Measurements from ENCODE around the gene NDUFA11. TPM values are rescaled to one million over a fixed set of nuclear protein-coding genes. Genes with fewer than 3 reads are reported as not detected.

The NDUFA11 gene
- polyA plus RNA-seq, 1 of the 3 experiments (the other 2 are of a cell fraction): 534 TPM

DNA sequence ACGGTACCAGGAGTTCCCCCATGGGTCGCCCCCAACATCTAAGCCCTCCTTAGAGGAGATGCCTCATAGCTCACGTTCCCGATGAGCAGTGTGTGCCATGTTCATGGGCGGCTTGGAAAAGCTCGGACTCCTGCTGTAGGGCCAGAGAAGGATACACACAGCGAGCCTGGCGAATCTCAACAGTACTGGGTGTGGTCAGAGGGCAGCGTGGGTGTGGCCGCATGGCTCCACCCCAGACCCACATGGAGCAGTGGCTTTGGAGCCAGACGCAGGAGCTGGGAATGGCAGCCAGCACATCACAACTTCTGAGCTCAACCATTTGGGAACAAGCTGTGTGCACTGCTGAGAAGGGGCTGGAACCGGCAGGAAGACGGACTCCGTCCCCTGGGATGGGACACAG is 26.0 kb upstream of the NDUFA11 start:
- H3K4me1 ChIP-seq (ENCODE audit: control insufficient read depth in 1 of 2, insufficient read depth in 2 of 2, low read depth in 1 of 2, low read length in 1 of 2): peaks cover 6 to 71% of the 10 kb centered on the region in 2 experiments; a peak in 3 of 4 replicates
- H3K9me3 ChIP-seq: no peaks in the 10 kb centered on the region
- 95% methylated on average over 14 of the region's 14 CpGs for WGBS (ENCODE audit: low lambda C conversion rate)
- H3K4me2 ChIP-seq: no peak overlapping the region
- peaks cover 23 to 72% of the 10 kb centered on the region in 2 experiments for H3K36me3 ChIP-seq (replicated peaks in 1 of 2; ENCODE audit: control insufficient read depth in 1 of 2, insufficient read depth in 2 of 2, low read length in 1 of 2)
- no peak overlapping the region for H2AFZ ChIP-seq (ENCODE audit: low read depth)
- DNase-seq: no peak
- H3K9ac ChIP-seq: no peak overlapping the region
- H3K27ac ChIP-seq (ENCODE audit: low read depth in 2 of 2, low read length in 1 of 2): peak overlapping the region in 1 of 2 experiments; percentile 96; a peak in 1 of 4 replicates
- H3F3A ChIP-seq (replicated peaks; ENCODE audit: insufficient read depth): no peaks in the 10 kb centered on the region
- ChIA-PET POLR2A (no interaction called here), CTCF (interaction anchor here (1.1 to 2.3 kb wide), 3 partner anchors 26 to 93 kb away, joined by 4 to 9 read pairs (median 6); partner anchors contain the start of gene NDUFA11)
- no peaks in the 10 kb centered on the region for H3K9me2 ChIP-seq
- peaks cover 3% of the 10 kb centered on the region; the same call in 1 of the 2 replicates for H4K20me1 ChIP-seq (ENCODE audit: insufficient read depth)
- H3K4me3 ChIP-seq (ENCODE audit: low read depth in 2 of 2, low read length in 1 of 2): no peak overlapping the region
- TF ChIP-seq, protein P1, sequence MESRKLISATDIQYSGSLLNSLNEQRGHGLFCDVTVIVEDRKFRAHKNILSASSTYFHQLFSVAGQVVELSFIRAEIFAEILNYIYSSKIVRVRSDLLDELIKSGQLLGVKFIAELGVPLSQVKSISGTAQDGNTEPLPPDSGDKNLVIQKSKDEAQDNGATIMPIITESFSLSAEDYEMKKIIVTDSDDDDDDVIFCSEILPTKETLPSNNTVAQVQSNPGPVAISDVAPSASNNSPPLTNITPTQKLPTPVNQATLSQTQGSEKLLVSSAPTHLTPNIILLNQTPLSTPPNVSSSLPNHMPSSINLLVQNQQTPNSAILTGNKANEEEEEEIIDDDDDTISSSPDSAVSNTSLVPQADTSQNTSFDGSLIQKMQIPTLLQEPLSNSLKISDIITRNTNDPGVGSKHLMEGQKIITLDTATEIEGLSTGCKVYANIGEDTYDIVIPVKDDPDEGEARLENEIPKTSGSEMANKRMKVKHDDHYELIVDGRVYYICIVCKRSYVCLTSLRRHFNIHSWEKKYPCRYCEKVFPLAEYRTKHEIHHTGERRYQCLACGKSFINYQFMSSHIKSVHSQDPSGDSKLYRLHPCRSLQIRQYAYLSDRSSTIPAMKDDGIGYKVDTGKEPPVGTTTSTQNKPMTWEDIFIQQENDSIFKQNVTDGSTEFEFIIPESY (IDR thresholded peaks at IDR 0.05; ENCODE audit: borderline replicate concordance, low read depth): no peak
- TF ChIP-seq, protein P2, sequence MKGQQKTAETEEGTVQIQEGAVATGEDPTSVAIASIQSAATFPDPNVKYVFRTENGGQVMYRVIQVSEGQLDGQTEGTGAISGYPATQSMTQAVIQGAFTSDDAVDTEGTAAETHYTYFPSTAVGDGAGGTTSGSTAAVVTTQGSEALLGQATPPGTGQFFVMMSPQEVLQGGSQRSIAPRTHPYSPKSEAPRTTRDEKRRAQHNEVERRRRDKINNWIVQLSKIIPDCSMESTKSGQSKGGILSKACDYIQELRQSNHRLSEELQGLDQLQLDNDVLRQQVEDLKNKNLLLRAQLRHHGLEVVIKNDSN (IDR thresholded peaks at IDR 0.05; ENCODE audit: borderline replicate concordance, low read depth): no peak
- TF ChIP-seq EP300 (IDR thresholded peaks at IDR 0.05; ENCODE audit: borderline replicate concordance in 1 of 2, low read depth in 1 of 2, low read length in 1 of 2) (no peak), EZH2phosphoT487 (IDR thresholded peaks at IDR 0.05; ENCODE audit: borderline replicate concordance, low read depth) (no peak), YY1 (IDR thresholded peaks at IDR 0.05; ENCODE audit: low read depth) (no peak), SIN3A (IDR thresholded peaks at IDR 0.05; ENCODE audit: borderline replicate concordance, low read depth, low read length) (no peak), RFX5 (IDR thresholded peaks at IDR 0.05; ENCODE audit: low read length) (no peak), POLR2AphosphoS5 (IDR thresholded peaks at IDR 0.05; ENCODE audit: low read depth, low read length) (no peak), MEF2A (IDR thresholded peaks at IDR 0.05; ENCODE audit: borderline replicate concordance, low read depth) (no peak), TAF1 (IDR thresholded peaks at IDR 0.05; ENCODE audit: borderline replicate concordance, low read depth, low read length) (no peak), ELF1 (IDR thresholded peaks at IDR 0.05) (no peak), RAD21 (IDR thresholded peaks at IDR 0.05; ENCODE audit: low read length) (no peak), GATA2 (CRISPR knock-in tag; IDR thresholded peaks at IDR 0.05) (no peak)
- TF ChIP-seq, protein P3, sequence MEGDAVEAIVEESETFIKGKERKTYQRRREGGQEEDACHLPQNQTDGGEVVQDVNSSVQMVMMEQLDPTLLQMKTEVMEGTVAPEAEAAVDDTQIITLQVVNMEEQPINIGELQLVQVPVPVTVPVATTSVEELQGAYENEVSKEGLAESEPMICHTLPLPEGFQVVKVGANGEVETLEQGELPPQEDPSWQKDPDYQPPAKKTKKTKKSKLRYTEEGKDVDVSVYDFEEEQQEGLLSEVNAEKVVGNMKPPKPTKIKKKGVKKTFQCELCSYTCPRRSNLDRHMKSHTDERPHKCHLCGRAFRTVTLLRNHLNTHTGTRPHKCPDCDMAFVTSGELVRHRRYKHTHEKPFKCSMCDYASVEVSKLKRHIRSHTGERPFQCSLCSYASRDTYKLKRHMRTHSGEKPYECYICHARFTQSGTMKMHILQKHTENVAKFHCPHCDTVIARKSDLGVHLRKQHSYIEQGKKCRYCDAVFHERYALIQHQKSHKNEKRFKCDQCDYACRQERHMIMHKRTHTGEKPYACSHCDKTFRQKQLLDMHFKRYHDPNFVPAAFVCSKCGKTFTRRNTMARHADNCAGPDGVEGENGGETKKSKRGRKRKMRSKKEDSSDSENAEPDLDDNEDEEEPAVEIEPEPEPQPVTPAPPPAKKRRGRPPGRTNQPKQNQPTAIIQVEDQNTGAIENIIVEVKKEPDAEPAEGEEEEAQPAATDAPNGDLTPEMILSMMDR (IDR thresholded peaks at IDR 0.05): no peak
- H3K27me3 ChIP-seq (ENCODE audit: insufficient read depth): no peaks in the 10 kb centered on the region
- peaks cover 2% of the 10 kb centered on the region; the same call in 1 of the 2 replicates for H3K79me2 ChIP-seq (ENCODE audit: insufficient read depth)
